Cardiac septum (tissue), 1 donor: ENCODE data around the gene PALM. TPM values are rescaled to one million over a fixed set of nuclear protein-coding genes. Genes with fewer than 3 reads are reported as not detected.
A peak's percentile ranks its signal among the peaks of the same experiment; 100 is the strongest.
"Not testable (repeated sequence)": the region's sequence is repeated elsewhere in the genome, so short reads cannot be mapped to it uniquely, and the experiment has no call there.

Experiments
- DNase-seq: peaks from one replicate; pipeline ENCODE4 v3.0.0-alpha.2; 2020; ENCODE audit warnings: low spot score
- intact Hi-C: fragments of 100-400 bp; cut with DNase I; formaldehyde crosslinking; loops from one replicate; pipeline ENCODE4 v1.14.0; 2022
- long read RNA-seq: library from polyadenylated mRNA; unstranded; transcript quantifications from one replicate; pipeline ENCODE4 v2.0.0, GENCODE V29; 2021
- total RNA-seq: library from RNA; stranded (reverse); fragmentation: NEBNext Ultra II Directional; extraction: Animal tissue kit (Norgen Biotek cat#: 25700); gene quantifications from one replicate; pipeline ENCODE4 v1.2.1, GENCODE V29; 2021
- donor health status: DM: no; HTN: no; CAD: no.

PALM gene
- 18.9 TPM for total RNA-seq
- long read RNA-seq, partial matches to known transcripts: 9 of 14 reads
- long read RNA-seq, other reads (novel, unspliced or antisense): 2 of 14 reads

- no peak for DNase-seq
- intact Hi-C loops: no loop called here
Observed at GRCh38 chr19:708154-709143, at the start of gene PALM. TSS of gene PALM (plus strand) at chr19:708935. CDS start at chr19:709147, 212 bp downstream.

- intact Hi-C loops: loop anchor here (5.0 kb wide), 1 partner anchor 89 kb away; the partner anchor contains the start of gene BSG
Observed at GRCh38 chr19:660793-661426, 47.8 kb upstream of the PALM start.

GRCh38 chr19:661427-662196 lies 47.1 kb upstream of the PALM start:
- DNase-seq: no peak
- intact Hi-C loops: loop anchor here (5.0 kb wide), 1 partner anchor 89 kb away; the partner anchor contains the start of gene BSG

More at GRCh38 chr19:660793-661426, 47.8 kb upstream of the PALM start:
- no peak for DNase-seq

GRCh38 chr19:662207-662961 lies 46.4 kb upstream of the PALM start:
- no peak for DNase-seq
- intact Hi-C loops: loop anchor here (5.0 kb wide), 1 partner anchor 90 kb away; the partner anchor contains the start of gene BSG

GRCh38 chr19:662962-663681 lies 45.6 kb upstream of the PALM start, which contains the start of gene RNF126:
TSS of gene RNF126 (minus strand) at chr19:663214. CDS start at chr19:663121, 93 bp downstream.
- peak; percentile 97 for DNase-seq
- intact Hi-C loops: loop anchor here (5.0 kb wide), 1 partner anchor 91 kb away; the partner anchor contains the start of gene BSG

- intact Hi-C loops: loop anchor here (2.0 to 5.0 kb wide), 2 partner anchors 71 to 91 kb away; partner anchors contain the start of gene BSG
Observed at GRCh38 chr19:663682-664117, 45.0 kb upstream of the PALM start.

GRCh38 chr19:664913-665443 lies 43.8 kb upstream of the PALM start:
- intact Hi-C loops: loop anchor here (2.0 to 5.0 kb wide), 2 partner anchors 70 to 93 kb away; partner anchors contain the start of gene BSG

More at GRCh38 chr19:663682-664117, 45.0 kb upstream of the PALM start:
- DNase-seq: no peak

GRCh38 chr19:666985-667573 lies 41.7 kb upstream of the PALM start:
- intact Hi-C loops, DNase-seq: not testable (repeated sequence)

More at GRCh38 chr19:664913-665443, 43.8 kb upstream of the PALM start:
- DNase-seq: peak; percentile 91

GRCh38 chr19:668675-669434 lies 39.9 kb upstream of the PALM start:
- DNase-seq: not testable (repeated sequence)

GRCh38 chr19:670609-671075 lies 38.1 kb upstream of the PALM start:
- no peak for DNase-seq
- intact Hi-C loops: no loop called here

More at GRCh38 chr19:668675-669434, 39.9 kb upstream of the PALM start:
- intact Hi-C loops: not testable (repeated sequence)

- intact Hi-C loops: no loop called here
- DNase-seq: no peak
Observed at GRCh38 chr19:674282-675151, 34.2 kb upstream of the PALM start.

GRCh38 chr19:676007-676338 lies 32.8 kb upstream of the PALM start:
- intact Hi-C loops: no loop called here
- no peak for DNase-seq

- intact Hi-C loops: no loop called here
- no peak for DNase-seq
Observed at GRCh38 chr19:676339-677105, 32.2 kb upstream of the PALM start, which contains the start of gene FSTL3. TSS of gene FSTL3 (plus strand) at chr19:676392. CDS start at chr19:676424, 32 bp downstream.

- intact Hi-C loops: no loop called here
Observed at GRCh38 chr19:677201-677600, 31.5 kb upstream of the PALM start.

More at GRCh38 chr19:677201-677600, 31.5 kb upstream of the PALM start:
- DNase-seq: peak; percentile 88
